GM12878 (cell line): ENCODE data around the gene NPAS2. TPM values are rescaled to one million over a fixed set of nuclear protein-coding genes. Genes with fewer than 3 reads are reported as not detected.

ENCODE experiments used
- ATF7 ChIP-seq: fragments of 450-650 bp; IDR thresholded peaks from 2 replicates; pipeline ENCODE4 v1.6.1; 2016; ENCODE audit warnings: low read depth, mild to moderate bottlenecking
- BACH1 ChIP-seq: fragments of 450-650 bp; IDR thresholded peaks from 2 replicates; pipeline ENCODE4 v1.6.1; 2017; ENCODE audit warnings: mild to moderate bottlenecking, borderline replicate concordance
- CEBPB ChIP-seq, 2 experiments: fragments of 150-350 bp in 1 of 2; IDR thresholded peaks; 2 replicates each; pipeline ENCODE4 v1.6.1; 2012 to 2014; ENCODE audit warnings: low read depth in 2 of 2, low read length in 2 of 2, borderline replicate concordance in 1 of 2, inconsistent platforms in 1 of 2
- CHD2 ChIP-seq: IDR thresholded peaks from 2 replicates; pipeline ENCODE4 v1.6.1; 2011; ENCODE audit warnings: low read depth, low read length, improper control_type of control experiment, borderline replicate concordance
- EGR1 ChIP-seq, 2 experiments: IDR thresholded peaks; 1 replicate in 1 of 2; 2 replicates in 1 of 2; pipeline ENCODE4 v1.6.1; 2011 to 2012; ENCODE audit warnings: low read depth in 2 of 2, low read length in 2 of 2, borderline replicate concordance in 1 of 2, mild to moderate bottlenecking in 1 of 2, moderate library complexity in 1 of 2
- ETV6 ChIP-seq, 2 experiments: fragments of 450-650 bp in 1 of 2; IDR thresholded peaks in 1 of 2; conservative IDR thresholded peaks in 1 of 2; 2 replicates each; pipeline ENCODE4 v1.6.1; 2014; ENCODE audit warnings: antibody characterized with exemption in 1 of 2, borderline replicate concordance in 1 of 2, low read depth in 1 of 2, mild to moderate bottlenecking in 1 of 2, moderate library complexity in 1 of 2
- FOXM1 ChIP-seq: IDR thresholded peaks from 2 replicates; pipeline ENCODE4 v1.6.1; 2012; ENCODE audit warnings: low read depth, mild to moderate bottlenecking, inconsistent platforms, low read length, moderate library complexity
- JUNB ChIP-seq: IDR thresholded peaks from 2 replicates; pipeline ENCODE4 v1.6.1; 2016; ENCODE audit warnings: antibody characterized with exemption, mild to moderate bottlenecking
- NR2C2 ChIP-seq: IDR thresholded peaks from 2 replicates; pipeline ENCODE4 v1.6.1; 2011; ENCODE audit warnings: borderline replicate concordance, low read depth; ENCODE audit not compliant: control insufficient read depth, insufficient read length
- PML ChIP-seq: IDR thresholded peaks from 2 replicates; pipeline ENCODE4 v1.6.1; 2012; ENCODE audit warnings: low read length, inconsistent platforms
- RAD21 ChIP-seq: IDR thresholded peaks from 2 replicates; pipeline ENCODE4 v1.6.1; 2011; ENCODE audit warnings: mild to moderate bottlenecking, low read depth, low read length, moderate library complexity; ENCODE audit not compliant: insufficient read depth
- RB1 ChIP-seq: fragments of 450-650 bp; formaldehyde crosslinking; IDR thresholded peaks from 2 replicates; pipeline ENCODE4 v1.6.1; 2017; ENCODE audit warnings: mild to moderate bottlenecking, borderline replicate concordance
- SMC3 ChIP-seq: IDR thresholded peaks from 2 replicates; pipeline ENCODE4 v1.6.1; 2011; ENCODE audit warnings: low read length, improper control_type of control experiment, borderline replicate concordance
- TBL1XR1 ChIP-seq: IDR thresholded peaks from 2 replicates; pipeline ENCODE4 v1.6.1; 2012; ENCODE audit warnings: low read depth, low read length, improper control_type of control experiment
- WRNIP1 ChIP-seq: IDR thresholded peaks from 2 replicates; pipeline ENCODE4 v1.6.1; 2011; ENCODE audit warnings: low read depth, low read length, improper control_type of control experiment, borderline replicate concordance
- ZNF274 ChIP-seq: IDR thresholded peaks from one replicate; pipeline ENCODE4 v1.8.0; 2011; ENCODE audit not compliant: insufficient read length, insufficient read depth
- polyA plus RNA-seq, 11 experiments: library from polyadenylated mRNA; depleted of rRNA in 4 of 11; unstranded in 6 of 11; stranded (reverse) in 5 of 11; fragments of >200 nt; fragmentation: Nextera tagmentation in 4 of 11; fragmentation: Illumina TruSeq in 1 of 11; extraction: Ambion mirVana in 4 of 11; extraction: Trizol in 1 of 11; gene quantifications; 1 replicate in 1 of 11; 2 replicates in 10 of 11; pipeline versions ENCODE4 v1.2.1 to v1.2.3, GENCODE V29; 2011 to 2016; ENCODE audit warnings: inconsistent platforms in 2 of 11, missing spikeins in 2 of 11, low read depth in 1 of 11
- total RNA-seq, 4 experiments: library from RNA; depleted of rRNA in 3 of 4; stranded (reverse); fragments of >200 nt in 3 of 4; fragmentation: Illumina TruSeq in 1 of 4; extraction: Trizol in 1 of 4; gene quantifications; 2 replicates each; pipeline versions ENCODE4 v1.2.1 to v1.2.3, GENCODE V29; 2013 to 2021
- TF ChIP-seq, protein P1 (sequence below): IDR thresholded peaks from 2 replicates; pipeline ENCODE4 v1.6.1; 2012; ENCODE audit warnings: improper control_type of control experiment, low read depth, low read length; ENCODE audit not compliant: insufficient replicate concordance
- TF ChIP-seq, protein P2 (sequence below): fragments of 450-650 bp; IDR thresholded peaks from 2 replicates; pipeline ENCODE4 v1.6.1; 2017; ENCODE audit warnings: mild to moderate bottlenecking, low read depth, inconsistent platforms; ENCODE audit not compliant: poor library complexity, severe bottlenecking
- TF ChIP-seq, protein P3 (sequence below): IDR thresholded peaks from 2 replicates; pipeline ENCODE4 v1.6.1; 2011; ENCODE audit warnings: low read depth, low read length, improper control_type of control experiment, borderline replicate concordance
- TF ChIP-seq, protein P4 (sequence below): IDR thresholded peaks from 2 replicates; pipeline ENCODE4 v1.6.1; 2012; ENCODE audit warnings: low read length, inconsistent platforms

Gene NPAS2
- total and polyA plus RNA-seq, 10 of the 15 experiments (the other 5 are each of a cell fraction or from before 2014, with no cell fraction given) = 0.08 TPM; not detected in 9

DNA sequence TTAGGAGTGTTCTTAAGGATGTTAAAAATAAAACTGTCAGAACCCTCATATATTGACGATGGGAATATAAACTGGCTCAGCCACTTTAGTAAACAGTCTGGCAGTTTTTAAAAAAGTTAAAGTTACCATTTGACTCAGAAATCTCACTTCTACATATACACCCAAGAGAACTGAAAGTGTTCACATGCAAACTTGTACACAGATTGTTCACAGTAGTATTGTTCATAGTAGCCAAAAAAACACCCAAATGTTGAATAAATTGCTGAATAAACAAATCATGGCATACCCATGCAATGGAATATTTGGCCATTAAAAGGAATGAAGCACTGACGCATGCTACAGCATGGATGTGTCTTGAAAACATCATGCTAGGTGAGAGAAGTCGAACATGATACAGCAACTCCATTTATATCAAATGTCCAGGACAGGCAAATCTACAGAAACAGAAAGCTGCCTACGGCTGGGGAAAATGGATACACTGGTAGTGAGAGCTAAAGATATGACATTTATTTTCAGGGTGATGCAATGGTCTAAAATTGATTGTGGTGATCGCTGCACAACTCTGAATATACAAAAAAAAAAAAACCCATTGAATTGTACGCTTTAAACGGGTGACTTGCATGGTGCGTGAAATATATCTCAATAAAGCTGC, 192.2 kb downstream of the NPAS2 start (continued):
- TF ChIP-seq, protein P1, sequence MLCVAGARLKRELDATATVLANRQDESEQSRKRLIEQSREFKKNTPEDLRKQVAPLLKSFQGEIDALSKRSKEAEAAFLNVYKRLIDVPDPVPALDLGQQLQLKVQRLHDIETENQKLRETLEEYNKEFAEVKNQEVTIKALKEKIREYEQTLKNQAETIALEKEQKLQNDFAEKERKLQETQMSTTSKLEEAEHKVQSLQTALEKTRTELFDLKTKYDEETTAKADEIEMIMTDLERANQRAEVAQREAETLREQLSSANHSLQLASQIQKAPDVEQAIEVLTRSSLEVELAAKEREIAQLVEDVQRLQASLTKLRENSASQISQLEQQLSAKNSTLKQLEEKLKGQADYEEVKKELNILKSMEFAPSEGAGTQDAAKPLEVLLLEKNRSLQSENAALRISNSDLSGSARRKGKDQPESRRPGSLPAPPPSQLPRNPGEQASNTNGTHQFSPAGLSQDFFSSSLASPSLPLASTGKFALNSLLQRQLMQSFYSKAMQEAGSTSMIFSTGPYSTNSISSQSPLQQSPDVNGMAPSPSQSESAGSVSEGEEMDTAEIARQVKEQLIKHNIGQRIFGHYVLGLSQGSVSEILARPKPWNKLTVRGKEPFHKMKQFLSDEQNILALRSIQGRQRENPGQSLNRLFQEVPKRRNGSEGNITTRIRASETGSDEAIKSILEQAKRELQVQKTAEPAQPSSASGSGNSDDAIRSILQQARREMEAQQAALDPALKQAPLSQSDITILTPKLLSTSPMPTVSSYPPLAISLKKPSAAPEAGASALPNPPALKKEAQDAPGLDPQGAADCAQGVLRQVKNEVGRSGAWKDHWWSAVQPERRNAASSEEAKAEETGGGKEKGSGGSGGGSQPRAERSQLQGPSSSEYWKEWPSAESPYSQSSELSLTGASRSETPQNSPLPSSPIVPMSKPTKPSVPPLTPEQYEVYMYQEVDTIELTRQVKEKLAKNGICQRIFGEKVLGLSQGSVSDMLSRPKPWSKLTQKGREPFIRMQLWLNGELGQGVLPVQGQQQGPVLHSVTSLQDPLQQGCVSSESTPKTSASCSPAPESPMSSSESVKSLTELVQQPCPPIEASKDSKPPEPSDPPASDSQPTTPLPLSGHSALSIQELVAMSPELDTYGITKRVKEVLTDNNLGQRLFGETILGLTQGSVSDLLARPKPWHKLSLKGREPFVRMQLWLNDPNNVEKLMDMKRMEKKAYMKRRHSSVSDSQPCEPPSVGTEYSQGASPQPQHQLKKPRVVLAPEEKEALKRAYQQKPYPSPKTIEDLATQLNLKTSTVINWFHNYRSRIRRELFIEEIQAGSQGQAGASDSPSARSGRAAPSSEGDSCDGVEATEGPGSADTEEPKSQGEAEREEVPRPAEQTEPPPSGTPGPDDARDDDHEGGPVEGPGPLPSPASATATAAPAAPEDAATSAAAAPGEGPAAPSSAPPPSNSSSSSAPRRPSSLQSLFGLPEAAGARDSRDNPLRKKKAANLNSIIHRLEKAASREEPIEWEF = peak; percentile 90
- TF ChIP-seq ATF7 (0 out of 2 replicates have a peak, but pooled peaks have one; percentile 22), BACH1 (no peak; the same call in 1 of the 2 replicates), FOXM1 (peak; percentile 50; the same call in 1 of the 2 replicates), EGR1 (IDR thresholded peaks at IDR 0.05; ENCODE audit: borderline replicate concordance in 1 of 2, low read depth in 2 of 2, low read length in 2 of 2) (no peak), RB1 (no peak), ZNF274 (no peak), TBL1XR1 (no peak), NR2C2 (no peak), PML (no peak; the same call in 1 of the 2 replicates), CHD2 (no peak), ETV6 (conservative IDR thresholded peaks at IDR 0.05 in 1 of 2, IDR thresholded peaks at IDR 0.05 in 1 of 2; ENCODE audit: borderline replicate concordance in 1 of 2, low read depth in 1 of 2) (no peak), RAD21 (no peak), SMC3 (no peak), CEBPB (IDR thresholded peaks at IDR 0.05; ENCODE audit: borderline replicate concordance in 1 of 2, low read depth in 2 of 2, low read length in 2 of 2) (no peak), WRNIP1 (no peak), JUNB (peak; percentile 92)
- TF ChIP-seq, protein P2, sequence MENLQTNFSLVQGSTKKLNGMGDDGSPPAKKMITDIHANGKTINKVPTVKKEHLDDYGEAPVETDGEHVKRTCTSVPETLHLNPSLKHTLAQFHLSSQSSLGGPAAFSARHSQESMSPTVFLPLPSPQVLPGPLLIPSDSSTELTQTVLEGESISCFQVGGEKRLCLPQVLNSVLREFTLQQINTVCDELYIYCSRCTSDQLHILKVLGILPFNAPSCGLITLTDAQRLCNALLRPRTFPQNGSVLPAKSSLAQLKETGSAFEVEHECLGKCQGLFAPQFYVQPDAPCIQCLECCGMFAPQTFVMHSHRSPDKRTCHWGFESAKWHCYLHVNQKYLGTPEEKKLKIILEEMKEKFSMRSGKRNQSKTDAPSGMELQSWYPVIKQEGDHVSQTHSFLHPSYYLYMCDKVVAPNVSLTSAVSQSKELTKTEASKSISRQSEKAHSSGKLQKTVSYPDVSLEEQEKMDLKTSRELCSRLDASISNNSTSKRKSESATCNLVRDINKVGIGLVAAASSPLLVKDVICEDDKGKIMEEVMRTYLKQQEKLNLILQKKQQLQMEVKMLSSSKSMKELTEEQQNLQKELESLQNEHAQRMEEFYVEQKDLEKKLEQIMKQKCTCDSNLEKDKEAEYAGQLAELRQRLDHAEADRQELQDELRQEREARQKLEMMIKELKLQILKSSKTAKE = peak; percentile 89
- TF ChIP-seq, protein P3, sequence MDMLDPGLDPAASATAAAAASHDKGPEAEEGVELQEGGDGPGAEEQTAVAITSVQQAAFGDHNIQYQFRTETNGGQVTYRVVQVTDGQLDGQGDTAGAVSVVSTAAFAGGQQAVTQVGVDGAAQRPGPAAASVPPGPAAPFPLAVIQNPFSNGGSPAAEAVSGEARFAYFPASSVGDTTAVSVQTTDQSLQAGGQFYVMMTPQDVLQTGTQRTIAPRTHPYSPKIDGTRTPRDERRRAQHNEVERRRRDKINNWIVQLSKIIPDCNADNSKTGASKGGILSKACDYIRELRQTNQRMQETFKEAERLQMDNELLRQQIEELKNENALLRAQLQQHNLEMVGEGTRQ = no peak
- TF ChIP-seq, protein P4, sequence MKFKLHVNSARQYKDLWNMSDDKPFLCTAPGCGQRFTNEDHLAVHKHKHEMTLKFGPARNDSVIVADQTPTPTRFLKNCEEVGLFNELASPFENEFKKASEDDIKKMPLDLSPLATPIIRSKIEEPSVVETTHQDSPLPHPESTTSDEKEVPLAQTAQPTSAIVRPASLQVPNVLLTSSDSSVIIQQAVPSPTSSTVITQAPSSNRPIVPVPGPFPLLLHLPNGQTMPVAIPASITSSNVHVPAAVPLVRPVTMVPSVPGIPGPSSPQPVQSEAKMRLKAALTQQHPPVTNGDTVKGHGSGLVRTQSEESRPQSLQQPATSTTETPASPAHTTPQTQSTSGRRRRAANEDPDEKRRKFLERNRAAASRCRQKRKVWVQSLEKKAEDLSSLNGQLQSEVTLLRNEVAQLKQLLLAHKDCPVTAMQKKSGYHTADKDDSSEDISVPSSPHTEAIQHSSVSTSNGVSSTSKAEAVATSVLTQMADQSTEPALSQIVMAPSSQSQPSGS = peak; percentile 95
